NK-92 (cell line): ENCODE measurements around the gene ATP8A2.

ENCODE experiments used
- DNase-seq: peaks from one replicate; lab custom pipeline; 2025; ENCODE audit not compliant: unreplicated experiment; lab: John Stamatoyannopoulos, UW

ATP8A2 gene

DNA sequence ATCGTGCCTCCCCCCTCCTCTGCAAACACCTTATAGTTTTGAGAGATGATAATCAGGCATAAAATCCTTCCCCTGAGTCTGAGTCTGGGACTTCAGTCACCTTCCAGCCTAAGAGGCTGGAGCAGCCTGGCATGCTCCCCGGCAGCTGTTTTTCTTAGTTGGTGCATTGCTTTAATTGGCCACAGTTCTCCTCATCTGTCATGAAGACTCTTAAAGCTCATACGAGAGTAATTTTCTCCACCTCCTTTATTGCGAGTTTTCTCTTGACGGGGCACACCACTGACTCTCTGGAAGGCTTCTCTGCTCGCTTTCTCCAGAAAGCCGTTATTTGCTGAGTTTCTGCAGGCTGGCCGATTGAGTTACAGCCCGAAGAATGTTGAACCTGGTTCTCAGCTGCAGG lies 310.5 kb downstream of the ATP8A2 start:
- DNase-seq, result no peak

DNA sequence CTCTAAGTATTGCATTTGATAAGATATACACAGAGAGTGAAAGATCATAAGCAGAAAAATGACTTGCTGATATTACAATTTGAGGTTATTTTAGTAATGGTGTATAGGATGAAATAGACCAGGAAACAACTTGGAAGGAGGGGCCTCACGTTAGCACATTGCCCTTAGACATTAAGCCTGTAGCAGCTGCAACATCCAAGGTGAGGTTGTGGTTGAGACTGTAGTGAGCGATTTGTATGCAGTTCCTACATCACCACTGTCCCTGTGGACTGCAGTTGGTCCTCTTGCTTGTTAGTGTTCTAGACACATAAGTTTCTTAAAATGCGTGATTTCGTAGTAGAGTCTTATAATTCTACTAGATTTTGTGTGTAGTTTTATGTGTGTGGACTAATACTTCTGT lies 311.3 kb downstream of the ATP8A2 start:
- DNase-seq, result no peak

DNA sequence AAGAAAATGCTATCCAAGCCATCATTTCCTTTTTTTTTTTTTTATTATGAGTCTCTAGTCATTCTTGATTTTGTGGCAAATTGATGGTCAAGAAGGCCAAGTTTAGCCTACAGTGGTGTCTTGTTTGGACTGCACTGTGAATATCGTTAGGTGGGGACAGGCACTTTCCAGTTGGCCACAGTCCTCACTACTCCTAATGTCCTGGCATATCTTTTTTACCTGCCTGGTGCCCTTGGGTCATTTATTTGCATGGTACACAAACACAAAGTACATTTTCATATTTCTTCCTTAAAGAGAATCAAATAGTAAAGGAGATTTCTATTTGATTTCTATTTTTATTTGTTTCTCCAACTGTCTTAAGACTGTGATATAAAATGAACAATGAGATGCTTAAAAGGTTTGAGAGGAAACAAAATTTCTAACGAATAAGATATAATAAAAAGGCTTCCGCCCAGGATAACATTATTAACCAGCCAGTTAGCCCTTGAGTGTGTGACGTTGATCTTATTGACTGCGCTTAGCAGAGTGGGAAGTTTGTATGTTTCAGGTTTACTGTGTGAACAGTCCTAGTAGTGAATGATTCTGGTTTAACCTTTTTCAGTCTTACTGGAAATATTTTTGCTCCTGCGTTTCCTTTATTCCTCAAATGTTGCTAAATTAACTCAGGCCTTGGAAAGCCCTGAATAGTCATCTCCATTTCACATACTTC lies 312.0 kb downstream of the ATP8A2 start:
- no peak for DNase-seq

DNA sequence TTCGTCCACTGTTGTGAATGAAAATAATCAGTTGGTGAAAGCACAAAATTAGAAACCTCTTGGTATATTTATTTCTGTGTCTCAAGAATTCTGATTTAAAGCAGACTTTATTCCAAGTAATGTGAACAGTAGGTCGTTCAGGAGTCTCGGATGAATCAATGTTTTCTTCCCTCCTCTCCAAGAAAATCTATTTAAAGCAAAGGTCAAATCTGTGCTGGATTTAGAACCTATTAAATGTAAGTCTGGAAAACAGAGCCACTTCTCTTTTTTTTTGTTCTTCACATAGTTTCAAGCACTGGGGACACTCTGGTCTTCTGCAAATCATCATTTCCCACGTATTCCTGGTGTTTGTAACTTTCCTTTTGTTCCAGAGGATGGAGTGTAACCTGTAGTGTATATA lies 312.7 kb downstream of the ATP8A2 start:
- DNase-seq, result no peak

DNA sequence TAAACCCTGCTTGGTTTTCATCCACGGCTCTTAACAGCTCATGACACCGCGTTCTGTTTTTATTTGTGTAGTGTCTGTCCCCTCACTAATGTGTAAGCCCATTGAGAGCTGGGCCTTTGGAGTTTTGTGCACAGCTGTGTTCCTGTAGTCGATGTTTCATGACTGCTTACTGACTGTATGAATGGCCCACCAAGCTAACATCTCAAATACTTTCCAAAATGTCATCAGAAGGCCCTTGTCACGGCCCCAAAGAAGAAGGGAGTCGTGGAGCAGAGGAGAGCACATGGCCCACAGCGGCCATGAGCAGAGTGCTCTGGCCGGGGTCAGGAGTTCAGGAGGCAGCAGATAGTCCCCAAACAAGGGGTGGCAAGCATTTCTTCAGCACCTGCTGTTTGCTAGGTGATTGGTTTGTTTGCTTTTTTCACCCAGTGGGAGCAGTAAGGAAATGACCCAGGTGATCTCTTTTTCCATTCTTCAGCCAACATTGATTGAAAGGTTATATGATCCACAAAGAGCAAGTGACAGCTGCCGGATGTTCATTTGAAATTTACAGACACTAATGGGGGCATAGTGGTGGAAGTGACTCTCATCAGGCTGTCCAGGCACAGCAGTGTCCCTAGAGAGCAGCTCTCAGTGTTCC lies 315.2 kb downstream of the ATP8A2 start:
- no peak for DNase-seq

DNA sequence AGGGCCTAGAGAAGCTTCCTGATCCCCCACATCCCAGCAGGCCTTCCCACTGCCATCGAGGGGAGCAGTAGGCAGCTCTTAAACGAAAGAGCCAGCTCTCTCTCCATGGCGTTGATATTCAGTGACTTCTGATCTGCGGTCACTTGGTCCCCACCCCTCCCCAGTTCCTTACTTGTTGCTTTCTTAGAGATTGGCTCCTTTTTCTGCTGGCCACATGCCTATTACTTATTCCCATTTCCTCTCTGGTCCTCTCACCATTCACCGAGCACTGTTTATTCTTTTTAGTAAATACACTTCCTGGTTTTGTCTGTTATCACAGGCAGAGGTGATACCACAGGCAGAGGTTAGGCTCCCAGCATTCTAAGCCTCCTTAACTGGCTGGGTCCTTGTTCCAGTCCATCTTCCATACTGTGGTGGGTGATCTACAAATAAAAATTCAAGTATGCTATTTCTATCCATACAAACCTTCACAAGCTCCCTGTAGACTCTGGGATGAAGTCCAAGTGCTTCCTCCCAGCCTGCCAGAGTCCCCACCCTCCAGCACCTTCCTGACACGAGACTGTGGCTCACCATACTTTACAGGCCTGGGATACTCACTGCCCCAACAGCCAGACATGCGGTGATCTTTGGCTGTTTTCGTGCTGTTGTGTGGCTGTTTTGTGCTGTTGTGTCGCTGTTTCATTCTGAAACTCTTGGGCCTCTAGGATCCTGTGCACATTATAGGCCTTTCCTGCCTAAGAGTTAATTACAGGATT lies 315.9 kb downstream of the ATP8A2 start:
- no peak for DNase-seq

DNA sequence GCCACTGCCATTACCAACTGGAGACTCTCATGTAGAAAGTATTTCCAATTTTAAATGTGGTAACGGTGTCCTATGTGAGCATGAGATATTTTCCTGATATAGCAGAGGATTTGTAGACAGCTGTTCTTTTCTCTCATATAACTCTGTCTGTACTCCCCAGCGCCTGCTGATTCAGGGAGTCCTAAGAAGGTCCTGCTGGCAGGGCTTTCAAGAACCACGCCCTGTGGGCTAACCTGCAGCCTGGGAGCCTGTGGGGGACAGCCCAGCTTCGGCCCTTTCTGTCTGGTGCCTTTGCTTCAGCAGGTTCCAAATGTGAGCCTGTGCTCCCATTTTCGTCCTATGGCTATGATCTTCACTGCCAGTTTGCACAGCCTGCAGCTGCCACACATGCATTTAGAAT lies 316.8 kb downstream of the ATP8A2 start:
- DNase-seq, result no peak

DNA sequence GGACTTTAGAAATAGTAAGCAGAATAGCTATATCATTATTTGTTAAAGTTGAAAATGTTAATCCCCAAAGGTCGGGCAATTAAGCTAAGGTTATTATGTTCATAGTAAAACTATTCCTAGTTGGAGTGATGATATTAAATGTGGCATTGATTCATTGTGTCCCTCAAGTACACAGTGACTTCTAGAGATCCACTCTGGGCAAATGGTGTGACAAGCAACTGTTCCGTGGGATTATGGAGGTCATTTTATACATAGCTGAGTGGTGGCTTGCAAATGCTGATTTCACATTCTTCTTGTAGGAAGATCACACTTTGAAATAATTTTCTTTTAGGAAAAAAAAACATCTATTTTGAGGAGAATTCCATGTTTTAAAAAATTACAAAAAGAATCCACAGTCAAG lies 317.8 kb downstream of the ATP8A2 start:
- DNase-seq, result no peak

DNA sequence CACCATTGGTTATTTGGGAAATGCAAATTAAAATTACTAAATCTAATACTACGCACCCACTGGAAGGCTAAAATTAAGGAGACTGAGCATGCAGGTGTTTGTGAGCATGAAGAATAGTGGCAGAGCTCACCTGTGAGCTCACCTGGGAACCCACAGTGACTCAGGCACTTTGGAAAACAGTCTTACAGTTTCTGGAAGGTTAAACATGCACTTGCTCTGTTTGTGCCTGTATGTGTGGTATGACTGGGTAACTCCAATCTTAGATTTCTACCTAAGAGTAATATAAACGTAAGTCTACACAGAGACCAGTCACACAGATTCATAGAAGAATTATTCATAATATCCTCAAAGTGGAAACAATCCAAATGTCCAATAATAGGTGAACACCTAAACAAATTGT lies 318.8 kb downstream of the ATP8A2 start:
- DNase-seq, result no peak

DNA sequence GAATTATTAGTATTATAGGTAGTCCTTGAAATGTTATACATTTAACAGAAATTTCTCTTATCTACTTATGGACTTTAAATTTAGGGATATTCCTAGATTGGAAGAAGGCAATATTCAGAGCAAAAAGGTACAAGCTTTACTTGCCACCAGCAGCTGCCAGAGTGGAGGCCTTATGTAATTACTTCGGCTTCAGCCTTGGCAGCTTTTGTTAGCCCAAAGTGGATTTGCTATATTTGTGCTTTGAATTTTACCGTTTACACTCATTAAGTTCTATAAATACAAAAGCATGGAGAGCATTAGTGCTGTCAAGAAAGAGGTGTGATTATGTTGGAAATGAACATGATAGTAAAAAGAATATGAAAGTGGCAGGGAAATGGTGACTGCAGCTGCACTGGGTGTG lies 319.9 kb downstream of the ATP8A2 start:
- no peak for DNase-seq

DNA sequence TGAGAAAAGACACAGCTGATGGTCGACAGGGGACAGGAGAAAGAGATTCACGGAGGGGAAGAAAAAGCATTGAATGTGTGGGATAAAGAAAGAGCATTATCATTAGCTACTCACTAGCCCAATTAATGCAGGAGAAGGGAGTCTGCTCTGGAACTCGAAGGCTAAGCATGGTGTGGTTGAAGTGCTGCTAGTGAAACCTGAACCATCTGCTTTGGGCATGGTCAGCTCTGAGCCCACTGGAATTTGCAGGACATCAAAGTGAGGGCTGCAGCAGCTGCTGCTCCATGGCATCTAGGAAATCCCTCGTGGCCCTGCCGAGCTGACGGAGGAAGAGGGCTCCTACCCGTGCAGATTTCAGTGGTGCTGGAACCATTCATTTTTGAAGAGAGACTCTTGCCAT lies 320.3 kb downstream of the ATP8A2 start:
- no peak for DNase-seq

DNA sequence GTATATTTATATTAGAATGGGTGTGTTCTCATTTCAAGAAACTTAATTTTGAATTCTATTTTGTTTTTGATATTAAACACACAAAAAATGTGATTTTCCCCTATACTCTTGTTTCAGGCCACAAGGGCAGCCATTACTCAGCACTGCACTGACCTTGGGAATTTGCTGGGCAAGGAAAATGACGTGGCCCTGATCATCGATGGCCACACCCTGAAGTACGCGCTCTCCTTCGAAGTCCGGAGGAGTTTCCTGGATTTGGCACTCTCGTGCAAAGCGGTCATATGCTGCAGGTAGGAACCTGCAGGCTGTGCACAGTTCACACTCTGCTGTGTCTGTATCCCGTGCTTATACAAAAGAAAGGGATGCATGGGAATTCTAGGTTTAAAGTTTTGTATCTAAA lies 327.3 kb downstream of the ATP8A2 start:
- no peak for DNase-seq

DNA sequence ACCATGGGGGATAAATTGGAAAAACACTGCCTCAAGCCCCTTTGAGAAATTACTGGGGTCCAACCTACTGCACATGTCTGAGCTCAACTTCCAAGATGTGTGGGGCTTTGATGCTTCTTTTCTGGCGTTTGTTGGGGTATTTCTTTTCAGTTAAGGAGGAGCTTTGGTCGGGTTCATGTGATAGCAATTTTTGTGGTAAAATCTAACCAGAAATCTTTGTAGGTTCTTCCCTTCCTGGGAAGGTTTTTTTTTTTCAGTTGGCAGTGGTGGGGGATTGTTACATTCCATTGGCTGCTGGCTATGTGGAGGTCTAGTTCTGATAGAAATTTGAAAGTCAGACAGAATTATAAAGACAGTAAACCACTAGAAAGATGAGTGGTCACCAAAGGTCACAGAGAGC lies 327.8 kb downstream of the ATP8A2 start:
- no peak for DNase-seq

DNA sequence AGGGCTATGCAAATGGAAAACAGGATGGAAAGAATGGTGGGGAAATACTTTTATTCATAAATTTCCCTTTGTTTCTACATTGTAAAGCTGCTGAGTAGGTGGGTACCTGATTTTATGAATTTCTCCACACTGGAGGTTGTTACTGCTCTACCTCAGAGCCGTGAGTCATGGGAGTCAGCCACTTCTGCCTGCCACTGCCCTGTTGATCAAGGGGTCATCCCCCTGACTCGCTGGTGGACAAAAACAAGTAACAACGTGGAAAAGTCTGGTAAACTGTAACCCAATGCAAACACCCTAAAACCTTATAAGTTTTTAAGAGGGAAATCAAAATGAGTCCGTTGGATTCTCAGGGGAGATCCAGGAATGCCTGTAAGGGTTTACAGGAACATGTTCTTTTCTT lies 329.5 kb downstream of the ATP8A2 start:
- no peak for DNase-seq

DNA sequence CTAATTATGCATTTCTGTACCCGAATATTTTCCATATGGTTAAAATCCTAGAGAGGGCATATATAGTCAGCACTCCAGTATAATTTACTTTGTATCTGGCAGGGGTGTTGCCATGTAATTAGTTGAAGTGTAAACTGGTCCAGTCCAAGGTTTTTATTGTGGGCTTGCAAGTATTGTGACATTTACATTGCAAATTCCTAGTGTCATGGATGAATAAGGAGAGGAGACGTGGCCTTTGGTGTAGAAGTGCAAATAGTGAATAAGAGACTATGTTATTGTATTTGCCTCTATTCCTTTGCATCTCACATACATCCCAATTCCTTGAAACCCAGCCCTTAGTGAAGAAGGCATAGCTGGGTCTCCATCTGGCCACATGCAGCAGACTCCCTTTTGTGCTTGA lies 330.6 kb downstream of the ATP8A2 start:
- DNase-seq, result no peak

DNA sequence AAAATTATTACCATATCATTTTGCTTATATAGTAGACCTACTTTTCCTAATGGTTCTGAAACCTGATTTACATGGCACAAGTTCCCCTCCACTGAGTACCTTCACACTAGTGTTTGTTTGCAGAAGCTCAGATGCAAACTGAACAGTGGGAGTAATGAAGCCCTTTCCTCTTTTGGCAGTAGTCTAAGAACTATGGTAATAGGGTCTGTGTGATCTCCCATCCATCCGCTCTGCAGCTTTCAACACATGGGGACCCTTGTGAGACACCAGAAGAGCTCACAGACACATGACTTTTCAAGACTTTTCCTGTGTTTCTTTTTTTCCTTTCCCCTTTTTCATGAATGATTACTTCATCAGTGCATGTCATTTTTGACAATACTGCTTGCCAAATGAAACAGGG lies 336.0 kb downstream of the ATP8A2 start:
- no peak for DNase-seq

DNA sequence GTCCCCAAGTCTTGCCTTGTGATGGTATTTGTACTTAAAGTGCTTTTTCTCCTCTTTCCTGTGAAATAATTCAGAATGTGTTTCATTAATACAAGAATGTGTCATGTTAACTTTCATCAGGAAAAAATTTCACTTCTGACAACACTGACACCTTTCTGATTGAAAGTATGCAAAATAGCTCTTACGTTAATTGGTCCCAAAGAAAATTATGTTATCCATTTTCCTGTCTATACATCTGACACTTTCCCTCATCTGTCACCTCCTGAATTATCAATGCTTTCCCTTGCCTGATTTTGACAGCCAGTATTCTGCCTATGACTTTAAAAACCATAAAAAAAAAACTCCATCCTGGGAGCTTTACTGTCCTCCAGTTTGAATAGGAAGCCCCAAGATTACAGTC lies 336.5 kb downstream of the ATP8A2 start:
- DNase-seq, result no peak

DNA sequence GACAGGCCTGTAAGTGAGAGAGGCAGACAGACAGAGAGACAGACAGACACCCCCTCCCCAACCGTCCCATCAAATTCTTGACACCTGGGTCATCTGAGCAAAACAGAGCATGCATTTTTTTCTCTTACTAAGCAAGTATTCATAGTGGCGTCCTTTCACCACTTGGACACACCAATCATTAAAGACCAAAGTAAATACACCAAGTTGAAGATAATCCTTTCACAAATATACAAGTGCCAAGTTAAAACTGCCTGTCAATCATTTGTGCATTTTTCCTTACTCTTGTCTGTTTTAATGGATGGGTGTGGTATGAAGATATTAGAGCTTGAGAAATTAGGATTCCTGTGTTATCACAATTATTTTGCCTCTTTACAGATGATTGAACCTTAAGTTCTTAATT lies 337.3 kb downstream of the ATP8A2 start:
- DNase-seq, result no peak

DNA sequence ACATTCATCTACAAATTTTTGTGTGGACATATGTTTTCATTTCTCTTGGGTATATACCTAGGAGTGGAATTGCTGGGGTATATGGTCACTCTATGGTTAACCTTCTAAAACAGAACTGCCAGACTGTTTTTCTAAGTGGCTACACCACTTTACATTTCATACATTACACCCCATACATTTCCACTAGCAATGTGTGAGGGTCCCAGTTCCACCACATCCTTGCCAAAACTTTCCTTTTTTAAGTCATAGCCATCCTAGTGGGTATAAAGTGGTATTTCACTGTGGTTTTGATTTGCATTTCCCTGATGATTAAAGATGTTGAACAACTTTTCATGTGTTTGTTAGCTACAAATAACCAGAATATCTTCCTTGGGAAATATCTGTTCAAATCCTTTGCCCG lies 344.0 kb downstream of the ATP8A2 start:
- DNase-seq, result no peak

DNA sequence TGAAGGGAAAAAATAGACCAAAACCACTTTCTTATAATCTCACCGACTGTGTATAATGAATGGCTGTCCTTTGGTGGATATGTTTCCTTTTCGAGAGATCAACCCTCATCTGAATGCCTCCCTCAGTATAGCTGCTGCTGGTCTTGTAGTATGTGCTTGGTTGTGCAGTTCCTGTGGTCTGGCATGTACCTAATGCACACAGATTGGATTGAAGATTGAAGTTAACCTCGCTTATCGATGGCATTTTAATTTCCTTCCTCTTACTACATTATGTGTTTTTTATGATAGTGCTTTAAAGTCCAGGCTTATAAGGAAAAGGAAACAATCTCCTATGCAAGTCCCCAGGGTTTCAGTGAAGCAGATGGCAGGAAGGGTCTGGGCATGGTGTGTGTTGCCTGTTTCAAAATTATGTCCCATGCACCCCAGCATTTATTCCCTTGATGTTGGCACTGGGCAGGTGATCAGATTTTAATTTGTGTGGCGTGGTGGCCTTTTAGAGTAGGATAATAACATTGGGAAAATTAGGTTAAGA lies 346.0 kb downstream of the ATP8A2 start:
- no peak for DNase-seq

DNA sequence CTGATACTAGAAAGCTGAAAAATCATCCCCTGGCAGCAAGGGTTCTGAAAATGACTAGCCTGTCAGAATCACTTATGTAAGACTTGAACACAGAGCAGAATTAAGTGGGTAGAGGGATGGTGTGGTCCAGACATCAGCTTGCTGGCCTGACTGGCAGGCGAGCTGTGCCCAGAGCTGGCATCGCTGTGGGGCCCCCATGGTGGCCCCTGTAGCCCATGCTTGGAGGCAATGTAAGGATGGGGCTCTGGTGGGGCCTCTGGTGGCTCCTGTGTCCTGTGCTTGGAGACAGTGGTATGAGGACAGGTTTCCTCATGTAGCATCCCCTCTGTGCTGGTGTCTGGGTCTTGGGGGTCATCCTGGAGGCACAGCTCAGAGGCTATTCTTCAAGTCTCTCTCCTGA lies 347.9 kb downstream of the ATP8A2 start:
- no peak for DNase-seq

DNA sequence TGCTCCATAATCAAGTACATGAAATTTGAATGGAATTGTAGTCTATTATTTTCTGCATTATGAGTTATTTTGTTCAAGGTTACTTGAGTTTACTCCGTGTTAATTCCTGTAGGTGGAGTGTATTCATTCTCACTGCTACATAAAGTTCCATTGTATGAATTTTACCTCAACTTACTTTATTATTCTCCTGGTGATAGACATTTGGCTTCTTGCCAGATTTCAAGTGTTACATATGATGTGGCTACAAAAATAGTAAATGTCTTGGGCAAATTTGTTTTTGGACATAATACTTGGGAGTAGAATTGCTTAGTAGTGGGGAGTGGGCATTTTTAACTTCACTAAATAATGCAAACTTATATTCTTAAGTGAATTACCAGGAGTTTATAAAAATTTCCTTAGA lies 351.1 kb downstream of the ATP8A2 start:
- DNase-seq, result no peak
